ENCODE results near the gene SERP1.

The SERP1 gene

GRCh38 chr3:150546226-150547044 lies at the start of gene SERP1, which contains the start of gene EIF2A:
Gene SERP1, minus strand, starts transcription at chr3:150546496. Its CDS starts 361 bp downstream, at chr3:150546135.
Gene EIF2A, plus strand, starts transcription at chr3:150546787. Its CDS starts 16 bp downstream, at chr3:150546803.
- DNase-seq, result peak; percentile 98

GRCh38 chr3:150594150-150594549 lies 47.9 kb upstream of the SERP1 start:
- no peak for DNase-seq

GRCh38 chr3:150589759-150590158 lies 43.5 kb upstream of the SERP1 start:
- no peak for DNase-seq

GRCh38 chr3:150588027-150588830 lies 41.9 kb upstream of the SERP1 start:
- no peak for DNase-seq

GRCh38 chr3:150583028-150583427 lies 36.7 kb upstream of the SERP1 start:
- DNase-seq, result no peak

GRCh38 chr3:150582620-150583019 lies 36.3 kb upstream of the SERP1 start:
- no peak for DNase-seq

- no peak for DNase-seq
Measured at GRCh38 chr3:150581174-150581573, 34.9 kb upstream of the SERP1 start.

GRCh38 chr3:150577855-150578254 lies 31.6 kb upstream of the SERP1 start:
- no peak for DNase-seq

GRCh38 chr3:150567328-150567727 lies 21.0 kb upstream of the SERP1 start:
- DNase-seq, result no peak

GRCh38 chr3:150564243-150564642 lies 17.9 kb upstream of the SERP1 start:
- DNase-seq, result no peak

- no peak for DNase-seq
Measured at GRCh38 chr3:150557725-150558124, 11.4 kb upstream of the SERP1 start.

GRCh38 chr3:150556792-150557191 lies 10.5 kb upstream of the SERP1 start:
- DNase-seq, result no peak

- DNase-seq, result no peak
Measured at GRCh38 chr3:150555859-150556436, 9.7 kb upstream of the SERP1 start.

- DNase-seq, result no peak
Measured at GRCh38 chr3:150547045-150547741, 897 bp upstream of the SERP1 start.

GRCh38 chr3:150545419-150546225 lies 674 bp downstream of the SERP1 start:
- peak; percentile 44 for DNase-seq

- no peak for DNase-seq
Measured at GRCh38 chr3:150544726-150545125, 1.6 kb downstream of the SERP1 start.

GRCh38 chr3:150544041-150544440 lies 2.3 kb downstream of the SERP1 start:
- DNase-seq, result no peak

GRCh38 chr3:150543531-150543930 lies 2.8 kb downstream of the SERP1 start:
- DNase-seq, result no peak

GRCh38 chr3:150543128-150543527 lies 3.2 kb downstream of the SERP1 start:
- DNase-seq, result no peak

GRCh38 chr3:150540991-150541390 lies 5.3 kb downstream of the SERP1 start:
- DNase-seq, result no peak

- no peak for DNase-seq
Measured at GRCh38 chr3:150540297-150540696, 6.0 kb downstream of the SERP1 start.

All from activated CD4-positive, alpha-beta T cell treated with anti-CD3 and anti-CD28 coated beads, Interleukin-2, amount 50 U/mL, for 1 hour (primary cell).